Measurements from ENCODE around the gene RXRG. TPM values are rescaled to one million over a fixed set of nuclear protein-coding genes. Genes with fewer than 3 reads are reported as not detected.

RXRG gene
- total RNA-seq, 6 donors from 2014 or later = 2.3 to 6.1 (median 3.4) TPM; not detected in 2

DNA sequence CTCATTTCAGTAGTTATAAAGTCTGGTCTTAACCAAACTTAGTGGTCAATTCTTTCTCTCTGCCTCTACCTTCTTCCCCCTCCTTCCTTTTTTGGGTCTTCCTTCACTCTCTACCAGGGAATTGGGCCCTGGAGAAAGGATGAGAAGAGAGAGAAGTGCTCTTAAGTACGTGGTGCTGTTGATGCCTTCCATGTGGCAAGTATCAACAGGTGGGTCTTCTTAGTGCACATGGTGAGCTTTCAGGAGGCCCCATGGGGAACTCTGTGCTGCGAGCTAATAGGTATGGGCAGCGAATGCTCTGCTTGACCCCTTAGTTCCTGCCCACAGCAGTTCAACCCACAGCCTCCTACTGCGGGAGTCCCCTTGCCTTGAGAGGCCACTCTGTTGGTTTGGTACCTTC lies 49.0 kb downstream of the RXRG start:
- H3K27ac ChIP-seq = no peak overlapping the region
- H3K27me3 ChIP-seq = no peaks in the 10 kb centered on the region
- no peak for ATAC-seq (ENCODE audit: low FRiP score in 2 of 2)
- peaks cover 6 to 18% (median 15%) of the 10 kb centered on the region in 4 donors for H3K4me1 ChIP-seq
- DNase-seq = no peak
- TF ChIP-seq POLR2A (IDR thresholded peaks at IDR 0.05) (no peak), EP300 (IDR thresholded peaks at IDR 0.05) (no peak), POLR2AphosphoS5 (IDR thresholded peaks at IDR 0.05) (no peak)
- TF ChIP-seq, protein P1, sequence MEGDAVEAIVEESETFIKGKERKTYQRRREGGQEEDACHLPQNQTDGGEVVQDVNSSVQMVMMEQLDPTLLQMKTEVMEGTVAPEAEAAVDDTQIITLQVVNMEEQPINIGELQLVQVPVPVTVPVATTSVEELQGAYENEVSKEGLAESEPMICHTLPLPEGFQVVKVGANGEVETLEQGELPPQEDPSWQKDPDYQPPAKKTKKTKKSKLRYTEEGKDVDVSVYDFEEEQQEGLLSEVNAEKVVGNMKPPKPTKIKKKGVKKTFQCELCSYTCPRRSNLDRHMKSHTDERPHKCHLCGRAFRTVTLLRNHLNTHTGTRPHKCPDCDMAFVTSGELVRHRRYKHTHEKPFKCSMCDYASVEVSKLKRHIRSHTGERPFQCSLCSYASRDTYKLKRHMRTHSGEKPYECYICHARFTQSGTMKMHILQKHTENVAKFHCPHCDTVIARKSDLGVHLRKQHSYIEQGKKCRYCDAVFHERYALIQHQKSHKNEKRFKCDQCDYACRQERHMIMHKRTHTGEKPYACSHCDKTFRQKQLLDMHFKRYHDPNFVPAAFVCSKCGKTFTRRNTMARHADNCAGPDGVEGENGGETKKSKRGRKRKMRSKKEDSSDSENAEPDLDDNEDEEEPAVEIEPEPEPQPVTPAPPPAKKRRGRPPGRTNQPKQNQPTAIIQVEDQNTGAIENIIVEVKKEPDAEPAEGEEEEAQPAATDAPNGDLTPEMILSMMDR (IDR thresholded peaks at IDR 0.05) = peak in 1 of 6 experiments; percentile 5
- WGBS, 2 donors = 90 to 96% methylated on average over 3 to 4 of the region's 4 CpGs
- no peaks in the 10 kb centered on the region for H3K9me3 ChIP-seq
- no peak overlapping the region for H3K4me3 ChIP-seq
- H3K36me3 ChIP-seq = no peaks in the 10 kb centered on the region

DNA sequence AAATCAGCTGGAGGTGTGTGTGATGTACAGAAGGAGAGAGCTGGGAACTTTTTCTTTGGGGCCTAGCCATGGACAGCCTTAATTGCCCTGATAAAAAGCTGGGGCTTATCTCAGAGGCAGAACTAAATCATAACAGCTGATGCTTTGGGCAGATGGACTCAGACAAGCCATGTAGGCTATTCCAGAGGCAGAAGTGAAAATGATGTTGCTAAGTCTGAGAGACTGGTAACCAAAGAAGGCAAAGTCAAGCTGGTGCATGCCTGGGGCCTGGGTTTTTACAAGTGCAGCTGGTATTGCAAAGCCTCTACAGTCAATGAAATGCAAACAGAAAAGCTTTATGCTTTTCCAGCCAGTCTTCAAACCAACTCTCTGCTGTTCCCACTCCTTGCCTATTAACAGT lies 49.4 kb downstream of the RXRG start:
- Histone ChIP-seq H3K36me3 (no peaks in the 10 kb centered on the region), H3K4me1 (peaks cover 6 to 18% (median 15%) of the 10 kb centered on the region in 4 donors), H3K27ac (no peak overlapping the region), H3K27me3 (no peaks in the 10 kb centered on the region), H3K9me3 (no peaks in the 10 kb centered on the region), H3K4me3 (no peak overlapping the region)
- TF ChIP-seq POLR2A (IDR thresholded peaks at IDR 0.05) = no peak
- TF ChIP-seq POLR2AphosphoS5 (IDR thresholded peaks at IDR 0.05) = no peak
- TF ChIP-seq, protein P1 (IDR thresholded peaks at IDR 0.05) = no peak
- no peak for TF ChIP-seq EP300 (IDR thresholded peaks at IDR 0.05)
- DNase-seq (no peak), ATAC-seq (ENCODE audit: low FRiP score in 2 of 2) (no peak)

DNA sequence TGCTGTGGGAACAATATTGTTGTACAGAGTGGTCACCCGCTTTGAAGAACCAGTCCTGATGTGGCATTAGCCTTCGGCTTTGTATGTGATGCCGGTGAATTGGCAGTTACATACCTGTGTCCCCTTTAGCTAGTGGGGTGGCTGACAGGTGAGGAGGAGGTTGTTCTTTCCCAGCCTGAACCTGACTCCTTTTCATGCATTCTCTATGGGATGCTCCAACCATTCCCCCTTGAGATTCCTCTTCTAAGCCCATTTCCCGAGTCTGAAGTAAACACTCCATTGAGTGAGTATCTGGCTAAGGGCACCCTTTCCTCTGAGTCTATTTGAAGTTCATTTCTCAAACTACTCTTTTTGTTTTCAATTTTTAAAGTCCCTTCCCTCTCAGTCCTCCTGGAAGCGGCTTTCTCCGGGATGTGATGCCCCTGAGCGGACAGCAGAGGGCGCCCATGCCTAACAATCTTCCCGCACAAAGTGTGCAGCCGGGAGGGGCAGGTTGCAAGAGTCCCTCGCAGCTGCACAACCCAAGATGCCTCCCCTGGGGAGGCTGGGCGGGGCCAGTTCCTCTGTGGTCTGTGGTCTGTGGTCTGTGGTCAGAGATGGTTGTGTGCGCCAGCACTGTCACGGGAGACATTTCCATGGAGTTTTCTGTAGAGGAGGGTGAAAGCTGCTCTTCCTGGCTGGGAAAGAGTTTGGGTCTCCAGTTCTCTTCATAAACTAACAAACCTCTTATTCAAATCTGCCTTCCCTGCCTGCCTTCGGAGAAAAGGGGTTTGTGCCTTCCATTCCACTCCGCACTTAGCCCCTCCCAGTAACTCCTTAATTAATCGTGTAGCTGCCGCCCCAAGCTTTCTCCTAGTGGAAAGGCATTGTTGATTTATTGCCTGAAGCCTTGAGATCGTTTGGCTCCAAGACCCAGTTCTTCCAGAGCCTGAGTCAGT lies 52.0 kb downstream of the RXRG start:
- Histone ChIP-seq H3K27me3 (no peaks in the 10 kb centered on the region), H3K4me1 (peaks cover 6 to 15% (median 12%) of the 10 kb centered on the region in 4 donors), H3K36me3 (no peaks in the 10 kb centered on the region), H3K4me3 (peak overlapping the region in 2 of 4 donors; percentile 4 to 25), H3K27ac (no peak overlapping the region), H3K9me3 (no peaks in the 10 kb centered on the region)
- peak; percentile 81 to 82 for DNase-seq
- TF ChIP-seq, protein P1 (IDR thresholded peaks at IDR 0.05) = peak; percentile 84 to 93 (median 90)
- TF ChIP-seq POLR2A (IDR thresholded peaks at IDR 0.05) (no peak), POLR2AphosphoS5 (IDR thresholded peaks at IDR 0.05) (peak in 1 of 2 donors; percentile 34), EP300 (IDR thresholded peaks at IDR 0.05) (no peak)
- 17 to 22% methylated on average over 17 to 19 of the region's 19 CpGs for WGBS, 2 donors
- peak; percentile 92 to 98 for ATAC-seq (ENCODE audit: low FRiP score in 2 of 2)

DNA sequence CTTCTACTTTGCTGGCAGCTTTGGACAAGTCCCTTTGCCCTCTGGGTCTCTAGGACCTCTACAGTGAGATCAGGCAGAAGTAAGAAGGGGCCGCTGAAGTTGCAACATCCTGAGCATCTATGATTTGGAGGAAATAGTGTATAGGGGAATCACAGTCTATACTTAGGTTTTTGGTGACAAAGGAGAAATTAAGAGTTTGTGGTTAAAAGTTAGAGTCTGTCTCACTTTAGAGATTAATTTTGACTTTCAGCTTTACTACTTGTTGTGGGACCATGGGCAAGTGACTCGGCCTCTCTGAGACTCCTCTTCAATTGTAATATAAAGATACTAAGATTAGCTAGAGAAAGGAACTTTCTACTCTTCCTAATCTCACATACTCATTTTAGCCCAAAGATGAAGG lies 55.3 kb downstream of the RXRG start:
- no peak for DNase-seq
- Histone ChIP-seq H3K4me3 (no peak overlapping the region), H3K36me3 (no peaks in the 10 kb centered on the region), H3K27ac (no peak overlapping the region), H3K4me1 (peaks cover 6 to 11% (median 10%) of the 10 kb centered on the region in 4 donors), H3K27me3 (no peaks in the 10 kb centered on the region), H3K9me3 (no peaks in the 10 kb centered on the region)
- 73 to 79% methylated on average over 2 of the region's 2 CpGs for WGBS, 2 donors
- TF ChIP-seq POLR2AphosphoS5 (IDR thresholded peaks at IDR 0.05) = no peak
- TF ChIP-seq, protein P1 (IDR thresholded peaks at IDR 0.05) = no peak
- TF ChIP-seq EP300 (IDR thresholded peaks at IDR 0.05) = no peak
- TF ChIP-seq POLR2A (IDR thresholded peaks at IDR 0.05) = no peak
- no peak for ATAC-seq (ENCODE audit: low FRiP score in 2 of 2)
